GM18870 (cell line): ENCODE data around the gene ASPSCR1.

Source experiments
- ATAC-seq: cut with Tn5 transposase; IDR thresholded peaks from one replicate; pipeline ENCODE4 v1.9.1; 2021; ENCODE audit warnings: moderate library complexity; ENCODE audit not compliant: unreplicated experiment

Gene ASPSCR1

GRCh38 chr17:82009413-82009812 lies 32.0 kb downstream of the ASPSCR1 start:
- ATAC-seq: no peak

GRCh38 chr17:82010575-82011525 lies 33.4 kb downstream of the ASPSCR1 start:
- ATAC-seq: no peak

- no peak for ATAC-seq
Observed at GRCh38 chr17:82011617-82012187, 34.3 kb downstream of the ASPSCR1 start.

GRCh38 chr17:82012261-82012639 lies 34.8 kb downstream of the ASPSCR1 start:
- no peak for ATAC-seq

- no peak for ATAC-seq
Observed at GRCh38 chr17:82012640-82013295, 35.3 kb downstream of the ASPSCR1 start.

- ATAC-seq: no peak
Observed at GRCh38 chr17:82013341-82013740, 35.9 kb downstream of the ASPSCR1 start.

GRCh38 chr17:82013772-82014321 lies 36.4 kb downstream of the ASPSCR1 start:
- no peak for ATAC-seq

GRCh38 chr17:82014432-82014831 lies 37.0 kb downstream of the ASPSCR1 start:
- ATAC-seq: no peak

- no peak for ATAC-seq
Observed at GRCh38 chr17:82014971-82015310, 37.5 kb downstream of the ASPSCR1 start.

GRCh38 chr17:82015311-82015971 lies 38.0 kb downstream of the ASPSCR1 start:
- ATAC-seq: no peak

- no peak for ATAC-seq
Observed at GRCh38 chr17:82016061-82016874, 38.8 kb downstream of the ASPSCR1 start.

GRCh38 chr17:82016875-82017459 lies 39.5 kb downstream of the ASPSCR1 start:
- ATAC-seq: no peak

- ATAC-seq: no peak
Observed at GRCh38 chr17:82017612-82018151, 40.3 kb downstream of the ASPSCR1 start.

GRCh38 chr17:82018152-82018988 lies 40.9 kb downstream of the ASPSCR1 start:
- no peak for ATAC-seq

- ATAC-seq: no peak
Observed at GRCh38 chr17:82018989-82019689, 41.7 kb downstream of the ASPSCR1 start.

GRCh38 chr17:82019690-82020571 lies 42.5 kb downstream of the ASPSCR1 start:
- no peak for ATAC-seq

- ATAC-seq: no peak
Observed at GRCh38 chr17:82020572-82021106, 43.2 kb downstream of the ASPSCR1 start.
